HG02642 (cell line): Measurements from ENCODE around the gene IL10.

Source experiments
- ATAC-seq: cut with Tn5 transposase; IDR thresholded peaks from one replicate; pipeline ENCODE4 v1.9.1; 2021; ENCODE audit warnings: mild to moderate bottlenecking; ENCODE audit not compliant: unreplicated experiment, poor library complexity

IL10 gene

DNA sequence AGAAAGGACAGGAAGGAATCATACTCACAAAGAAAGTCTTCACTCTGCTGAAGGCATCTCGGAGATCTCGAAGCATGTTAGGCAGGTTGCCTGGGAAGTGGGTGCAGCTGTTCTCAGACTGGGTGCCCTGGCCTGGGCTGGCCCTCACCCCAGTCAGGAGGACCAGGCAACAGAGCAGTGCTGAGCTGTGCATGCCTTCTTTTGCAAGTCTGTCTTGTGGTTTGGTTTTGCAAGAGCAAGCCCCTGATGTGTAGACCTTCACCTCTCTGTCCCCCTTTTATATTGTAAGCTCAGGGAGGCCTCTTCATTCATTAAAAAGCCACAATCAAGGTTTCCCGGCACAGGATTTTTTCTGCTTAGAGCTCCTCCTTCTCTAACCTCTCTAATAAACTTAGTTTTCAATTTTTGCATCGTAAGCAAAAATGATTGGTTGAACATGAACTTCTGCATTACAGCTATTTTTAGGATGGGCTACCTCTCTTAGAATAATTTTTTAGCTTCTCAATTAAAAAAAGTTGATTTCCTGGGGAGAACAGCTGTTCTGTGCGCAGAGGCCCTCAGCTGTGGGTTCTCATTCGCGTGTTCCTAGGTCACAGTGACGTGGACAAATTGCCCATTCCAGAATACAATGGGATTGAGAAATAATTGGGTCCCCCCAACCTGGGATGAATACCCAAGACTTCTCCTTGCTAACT is at the start of gene IL10:
Gene IL10, minus strand, starts transcription at position 252 of the 695 bp plus-strand sequence. Its CDS starts 59 bp downstream, at position 193.
- no peak for ATAC-seq

DNA sequence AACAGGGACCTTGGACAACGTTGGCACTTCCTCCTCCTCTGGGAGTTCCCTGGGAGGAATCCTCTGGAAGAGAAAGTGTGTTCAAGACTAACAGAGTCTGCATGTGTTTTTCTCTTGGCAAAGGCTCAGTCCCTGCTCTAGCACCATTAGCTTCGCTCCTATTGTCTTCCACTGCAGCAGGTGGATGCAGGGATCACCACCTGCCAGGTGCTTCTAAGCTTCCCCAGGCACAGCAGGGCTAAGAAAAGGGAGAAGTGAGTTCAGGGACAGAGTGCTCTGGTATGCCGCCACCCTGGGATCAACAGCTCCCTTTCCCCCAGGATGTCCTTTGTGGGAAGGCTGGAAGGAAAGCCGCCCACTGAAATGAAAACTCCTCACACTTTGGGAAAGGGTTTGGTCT is 49.2 kb upstream of the IL10 start:
- no peak for ATAC-seq

GRCh38 chr1:206816390-206817287 is 44.3 kb upstream of the IL10 start:
- peak; percentile 73 for ATAC-seq

- no peak for ATAC-seq
Observed at GRCh38 chr1:206814716-206815341, 42.5 kb upstream of the IL10 start.

DNA sequence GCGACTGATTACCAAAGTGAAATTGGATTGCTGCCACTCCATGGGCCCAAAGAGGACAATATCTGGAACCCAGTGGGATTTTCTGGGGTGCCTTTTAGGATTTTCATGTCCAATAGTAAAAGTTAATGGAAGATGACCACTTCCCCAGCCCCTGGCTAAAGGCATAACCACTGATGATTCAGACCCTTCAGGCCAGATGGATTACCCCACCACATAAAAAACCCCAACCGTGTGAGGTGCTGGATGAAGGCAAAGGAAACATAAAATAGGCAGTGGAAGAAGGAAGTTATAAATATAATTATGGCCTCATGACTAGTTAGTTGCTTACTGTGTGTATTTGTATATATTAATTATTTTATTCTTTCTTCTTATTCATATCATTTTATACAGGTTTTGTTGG is 40.2 kb upstream of the IL10 start:
- ATAC-seq = no peak

- no peak for ATAC-seq
Observed at GRCh38 chr1:206809504-206810084, 37.3 kb upstream of the IL10 start.

- no peak for ATAC-seq
Observed at GRCh38 chr1:206808615-206809014, 36.3 kb upstream of the IL10 start.

DNA sequence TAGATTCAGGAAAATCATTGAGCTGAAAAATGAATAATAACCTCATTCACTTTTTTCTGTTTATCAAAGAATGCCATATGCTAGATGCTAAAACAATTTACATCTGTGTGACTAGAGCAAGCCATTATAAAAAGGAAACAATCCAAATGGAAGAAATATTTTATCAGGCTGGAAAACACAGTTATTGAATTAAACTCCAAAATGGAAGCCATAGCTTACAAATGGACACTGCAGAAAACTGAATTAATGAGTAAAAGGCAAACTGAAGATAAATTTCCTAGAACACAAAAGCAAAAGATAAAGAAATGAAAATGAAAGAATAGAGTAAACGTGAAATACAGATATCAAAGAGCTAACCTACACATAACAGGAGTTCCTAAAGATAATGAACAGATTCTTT is 33.1 kb upstream of the IL10 start:
- no peak for ATAC-seq

DNA sequence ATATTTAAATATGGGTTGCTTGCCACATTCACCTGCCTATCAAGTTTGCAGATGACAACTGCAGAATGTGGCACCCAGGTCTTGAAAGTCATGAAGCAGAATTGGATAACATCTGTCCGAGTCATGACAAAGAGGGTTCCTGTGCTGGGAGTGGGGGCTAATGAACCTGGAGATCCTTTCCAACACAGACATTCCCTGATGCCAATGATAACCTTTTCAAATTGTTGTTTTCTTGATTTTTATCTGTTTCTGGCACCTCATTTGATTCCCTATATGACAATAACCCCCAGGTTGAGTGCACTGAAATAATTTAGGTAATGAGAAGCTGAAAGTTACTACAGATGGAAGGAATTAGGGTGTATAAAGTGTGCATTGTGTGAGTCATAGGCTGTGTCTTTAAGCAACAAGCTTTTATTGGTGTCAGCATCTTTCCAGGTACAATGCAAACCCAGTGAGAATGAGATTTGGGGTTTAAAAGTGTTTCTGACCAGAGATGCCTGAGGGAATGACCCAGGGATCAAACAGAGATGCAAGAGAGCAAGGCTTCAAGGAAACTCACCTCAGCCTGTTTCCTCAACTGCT is 32.0 kb upstream of the IL10 start:
- ATAC-seq = no peak

DNA sequence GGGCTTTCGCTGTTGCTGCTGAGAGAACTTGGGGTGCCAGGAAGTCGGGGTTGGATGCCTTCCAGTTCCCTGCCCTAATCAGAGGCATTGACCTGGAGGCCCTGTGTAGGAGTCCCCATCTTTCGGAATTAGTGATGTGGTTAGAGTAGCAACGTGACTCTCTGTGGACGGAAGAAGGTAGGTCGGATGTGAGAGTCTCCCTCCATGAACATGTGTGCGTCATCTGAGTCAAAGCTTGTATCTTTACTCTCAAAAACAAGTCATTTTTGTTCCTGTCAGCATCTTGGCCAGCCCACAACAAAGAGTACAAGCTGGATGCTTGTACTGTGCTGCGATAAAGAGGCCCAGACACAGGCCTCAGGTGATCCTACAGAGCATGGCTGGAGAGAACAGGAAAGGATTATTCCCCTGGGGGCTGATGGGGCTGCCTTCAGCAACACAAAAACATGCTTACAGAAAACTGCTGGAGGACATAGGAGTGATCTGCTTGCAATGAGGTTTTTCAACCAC is 31.0 kb upstream of the IL10 start:
- peak; percentile 95 for ATAC-seq

DNA sequence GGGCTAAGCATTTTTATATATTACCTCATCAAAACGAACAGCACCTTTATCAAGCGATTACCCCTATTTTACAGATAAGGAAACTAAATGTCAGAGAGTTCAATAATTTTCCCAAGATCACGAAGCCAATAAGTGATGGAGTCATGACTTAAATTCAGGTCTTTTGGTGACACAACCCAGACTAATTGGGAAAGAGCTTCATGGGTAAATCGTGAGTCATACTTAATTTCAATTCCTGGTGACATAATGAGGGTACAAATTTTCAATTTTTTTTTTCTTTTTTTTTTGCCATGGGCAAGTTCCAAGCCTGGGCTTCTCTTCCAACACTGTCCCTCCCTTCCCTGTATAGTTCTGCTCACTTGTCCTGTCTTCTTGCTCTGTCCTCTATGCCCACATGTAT is 30.1 kb upstream of the IL10 start:
- ATAC-seq = no peak

GRCh38 chr1:206801467-206801866 is 29.2 kb upstream of the IL10 start:
- no peak for ATAC-seq

GRCh38 chr1:206800891-206801290 is 28.6 kb upstream of the IL10 start:
- no peak for ATAC-seq

GRCh38 chr1:206800411-206800810 is 28.1 kb upstream of the IL10 start:
- no peak for ATAC-seq

DNA sequence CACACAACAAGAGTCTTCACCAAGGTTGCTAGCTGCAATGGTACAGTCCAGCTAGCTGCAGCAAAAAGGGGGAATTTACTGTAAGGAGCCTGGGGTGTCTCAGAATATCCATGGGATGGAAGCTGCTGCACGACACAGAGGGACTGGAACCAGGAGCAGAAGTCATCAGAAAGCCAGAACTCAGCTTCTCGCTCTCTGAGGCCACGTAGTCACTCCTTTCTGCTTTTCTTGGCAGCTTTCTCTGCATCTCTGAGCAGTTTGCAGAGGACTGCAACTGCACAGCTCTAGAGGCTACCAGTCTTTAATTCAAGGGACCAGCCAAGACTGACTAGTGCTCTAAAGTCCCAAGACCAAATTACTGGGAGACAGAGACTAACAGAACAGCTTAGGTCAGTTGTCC is 27.0 kb upstream of the IL10 start:
- ATAC-seq = no peak

GRCh38 chr1:206798384-206798996 is 26.2 kb upstream of the IL10 start:
- no peak for ATAC-seq

- no peak for ATAC-seq
Observed at GRCh38 chr1:206797534-206798383, 25.5 kb upstream of the IL10 start.

DNA sequence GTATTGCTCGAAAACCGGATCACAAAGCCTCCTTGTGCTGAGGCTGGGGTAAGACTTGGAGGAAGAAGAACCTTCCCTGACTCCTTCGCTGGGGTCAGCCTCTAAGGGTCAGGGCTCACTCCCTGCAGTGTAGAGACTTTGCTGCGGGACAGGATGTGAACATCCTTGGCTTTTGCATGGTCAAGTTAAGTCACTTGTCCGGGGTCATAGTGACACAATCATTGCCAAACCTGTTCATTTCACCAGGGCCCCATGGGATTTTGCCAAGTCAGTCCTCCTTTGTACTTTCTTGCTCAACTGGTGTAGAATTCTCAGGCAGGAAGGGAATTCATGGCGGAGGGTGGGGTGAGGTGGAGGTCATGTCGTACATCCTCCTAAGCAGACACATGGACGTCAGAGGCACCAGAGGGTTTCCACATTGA is 24.7 kb upstream of the IL10 start:
- ATAC-seq = no peak

- no peak for ATAC-seq
Observed at GRCh38 chr1:206796116-206796515, 23.8 kb upstream of the IL10 start.
